Stomach (tissue), 4 donors: ENCODE data around the gene MASP1.

Experiments
- CTCF ChIP-seq, 7 experiments: fragments of 450-650 bp in 4 of 7; fragments of 200-600 bp in 3 of 7; sonication (generic) in 3 of 7; IDR thresholded peaks; one replicate each; pipeline ENCODE4 v1.5.1; 2016 to 2019; ENCODE audit warnings: antibody characterized with exemption in 7 of 7, control low read depth in 2 of 7, mild to moderate bottlenecking in 1 of 7
- EP300 ChIP-seq: sonication (generic); formaldehyde crosslinking; IDR thresholded peaks from one replicate; pipeline ENCODE4 v1.6.1; 2017; ENCODE audit warnings: antibody characterized with exemption
- POLR2A ChIP-seq, 4 donors: fragments of 450-650 bp; IDR thresholded peaks; one replicate each; pipeline ENCODE4 v1.6.1; 2016; ENCODE audit warnings: antibody characterized with exemption in 4 of 4, control low read depth in 2 of 4, mild to moderate bottlenecking in 1 of 4, moderate library complexity in 1 of 4

GRCh38 chr3:187269486-187269885 lies 22.1 kb downstream of the MASP1 start:
- TF ChIP-seq POLR2A (IDR thresholded peaks at IDR 0.05): no peak
- TF ChIP-seq CTCF (IDR thresholded peaks at IDR 0.05): no peak
- no peak for TF ChIP-seq EP300
